KMS-11 (cell line): ENCODE measurements around the gene ZNF800.
A peak's percentile ranks its signal among the peaks of the same experiment; 100 is the strongest.
"Not testable (repeated sequence)": the region's sequence is repeated elsewhere in the genome, so short reads cannot be mapped to it uniquely, and the experiment has no call there.

Source experiments
- H2AFZ ChIP-seq: fragments of 200-600 bp; sonication (generic); 2 replicates; pipeline ENCODE4 v1.6.1; 2016; ENCODE audit warnings: antibody characterized with exemption, mixed run types, low read depth
- H3K27ac ChIP-seq: fragments of 200-600 bp; sonication (generic); 2 replicates; pipeline ENCODE4 v1.6.1; 2016; ENCODE audit warnings: mild to moderate bottlenecking, mixed run types
- H3K27me3 ChIP-seq: fragments of 200-600 bp; sonication (generic); 2 replicates; pipeline ENCODE4 v1.6.1; 2017; ENCODE audit warnings: mild to moderate bottlenecking, low read depth, mixed run types, moderate library complexity; ENCODE audit not compliant: insufficient read depth
- H3K36me3 ChIP-seq: fragments of 200-600 bp; sonication (generic); 2 replicates; pipeline ENCODE4 v1.6.1; 2017; ENCODE audit warnings: mild to moderate bottlenecking, mixed run types; ENCODE audit not compliant: insufficient read depth
- H3K4me1 ChIP-seq: fragments of 200-600 bp; sonication (generic); 2 replicates; pipeline ENCODE4 v1.6.1; 2016; ENCODE audit warnings: mild to moderate bottlenecking, low read depth, mixed run types; ENCODE audit not compliant: poor library complexity, severe bottlenecking
- H3K4me2 ChIP-seq: fragments of 200-600 bp; sonication (generic); 2 replicates; pipeline ENCODE4 v1.7.0; 2016; ENCODE audit warnings: mild to moderate bottlenecking, mixed run types
- H3K4me3 ChIP-seq: fragments of 200-600 bp; sonication (generic); IDR thresholded peaks from 2 replicates; pipeline ENCODE4 v1.6.1; 2017; ENCODE audit warnings: low read depth, low read length, mixed read lengths; ENCODE audit not compliant: insufficient read depth
- H3K79me2 ChIP-seq: fragments of 200-600 bp; sonication (generic); 2 replicates; pipeline ENCODE4 v1.6.1; 2016; ENCODE audit warnings: low read depth, mixed run types; ENCODE audit not compliant: insufficient read depth
- H3K9ac ChIP-seq: fragments of 200-600 bp; sonication (generic); 2 replicates; pipeline ENCODE4 v1.6.1; 2016; ENCODE audit warnings: mild to moderate bottlenecking, mixed run types
- H4K20me1 ChIP-seq: fragments of 200-600 bp; sonication (generic); 2 replicates; pipeline ENCODE4 v1.6.1; 2016; ENCODE audit warnings: mild to moderate bottlenecking, mixed run types; ENCODE audit not compliant: insufficient read depth
- TF ChIP-seq, protein P1 (sequence below): fragments of 200-600 bp; sonication (generic); conservative IDR thresholded peaks from 2 replicates; pipeline ENCODE4 v1.6.1; 2017; ENCODE audit warnings: low read depth, mild to moderate bottlenecking, antibody characterized with exemption, low read length, moderate library complexity, mixed read lengths

ZNF800 gene

GRCh38 chr7:127409629-127410028 lies 17.1 kb upstream of the ZNF800 start:
- peaks cover 18% of the 10 kb centered on the region for H3K4me1 ChIP-seq
- no peak overlapping the region for H3K9ac ChIP-seq
- no peak overlapping the region for H2AFZ ChIP-seq
- H3K36me3 ChIP-seq = no peaks in the 10 kb centered on the region
- H3K4me2 ChIP-seq = no peak overlapping the region
- TF ChIP-seq, protein P1, sequence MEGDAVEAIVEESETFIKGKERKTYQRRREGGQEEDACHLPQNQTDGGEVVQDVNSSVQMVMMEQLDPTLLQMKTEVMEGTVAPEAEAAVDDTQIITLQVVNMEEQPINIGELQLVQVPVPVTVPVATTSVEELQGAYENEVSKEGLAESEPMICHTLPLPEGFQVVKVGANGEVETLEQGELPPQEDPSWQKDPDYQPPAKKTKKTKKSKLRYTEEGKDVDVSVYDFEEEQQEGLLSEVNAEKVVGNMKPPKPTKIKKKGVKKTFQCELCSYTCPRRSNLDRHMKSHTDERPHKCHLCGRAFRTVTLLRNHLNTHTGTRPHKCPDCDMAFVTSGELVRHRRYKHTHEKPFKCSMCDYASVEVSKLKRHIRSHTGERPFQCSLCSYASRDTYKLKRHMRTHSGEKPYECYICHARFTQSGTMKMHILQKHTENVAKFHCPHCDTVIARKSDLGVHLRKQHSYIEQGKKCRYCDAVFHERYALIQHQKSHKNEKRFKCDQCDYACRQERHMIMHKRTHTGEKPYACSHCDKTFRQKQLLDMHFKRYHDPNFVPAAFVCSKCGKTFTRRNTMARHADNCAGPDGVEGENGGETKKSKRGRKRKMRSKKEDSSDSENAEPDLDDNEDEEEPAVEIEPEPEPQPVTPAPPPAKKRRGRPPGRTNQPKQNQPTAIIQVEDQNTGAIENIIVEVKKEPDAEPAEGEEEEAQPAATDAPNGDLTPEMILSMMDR = no peak
- H4K20me1 ChIP-seq = no peaks in the 10 kb centered on the region
- no peak overlapping the region for H3K27ac ChIP-seq
- H3K4me3 ChIP-seq = no peak overlapping the region
- H3K79me2 ChIP-seq = no peaks in the 10 kb centered on the region
- no peaks in the 10 kb centered on the region for H3K27me3 ChIP-seq

DNA sequence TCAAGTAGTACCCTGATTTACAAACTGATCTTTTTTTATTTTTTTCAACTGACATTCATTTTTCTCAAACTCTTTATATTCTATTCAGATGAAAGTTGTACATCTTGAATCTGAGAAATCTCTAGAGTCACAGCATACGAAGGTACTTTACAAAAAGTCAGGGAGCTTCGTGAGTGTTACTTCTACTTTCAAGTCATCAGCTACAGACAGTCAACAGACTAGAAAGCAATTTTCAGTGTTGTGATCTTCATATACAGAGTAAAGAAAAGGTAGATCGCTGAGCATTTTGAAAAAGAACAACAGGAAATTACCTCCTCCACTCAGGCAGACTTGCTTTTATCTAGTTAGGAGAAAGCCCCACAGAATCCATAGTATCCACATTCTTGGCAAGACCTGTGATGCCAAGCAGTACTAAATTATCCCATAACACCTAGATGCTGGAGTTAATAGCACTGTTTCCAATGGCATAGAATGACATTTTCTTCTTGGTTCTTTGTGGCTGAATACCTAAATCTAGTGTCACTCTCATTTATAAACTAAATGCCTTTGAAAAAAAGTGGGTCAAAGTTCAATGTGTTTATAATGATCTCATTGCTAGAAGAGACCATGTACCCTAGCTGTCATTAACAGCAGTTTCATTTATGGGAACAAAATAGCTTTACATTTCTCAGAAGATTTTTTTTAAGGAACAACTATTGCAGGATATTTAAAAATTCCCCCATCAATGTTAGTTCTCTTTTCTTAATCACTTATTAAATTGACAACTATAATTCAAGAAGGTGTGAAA lies 12.0 kb upstream of the ZNF800 start:
- H3K79me2 ChIP-seq = no peaks in the 10 kb centered on the region
- H2AFZ ChIP-seq = no peak overlapping the region
- no peaks in the 10 kb centered on the region for H3K4me1 ChIP-seq
- no peaks in the 10 kb centered on the region for H3K36me3 ChIP-seq
- TF ChIP-seq, protein P1 = no peak
- H4K20me1 ChIP-seq = no peaks in the 10 kb centered on the region
- no peak overlapping the region for H3K4me3 ChIP-seq
- no peak overlapping the region for H3K27ac ChIP-seq
- H3K4me2 ChIP-seq = no peak overlapping the region
- H3K9ac ChIP-seq = no peak overlapping the region
- no peaks in the 10 kb centered on the region for H3K27me3 ChIP-seq

DNA sequence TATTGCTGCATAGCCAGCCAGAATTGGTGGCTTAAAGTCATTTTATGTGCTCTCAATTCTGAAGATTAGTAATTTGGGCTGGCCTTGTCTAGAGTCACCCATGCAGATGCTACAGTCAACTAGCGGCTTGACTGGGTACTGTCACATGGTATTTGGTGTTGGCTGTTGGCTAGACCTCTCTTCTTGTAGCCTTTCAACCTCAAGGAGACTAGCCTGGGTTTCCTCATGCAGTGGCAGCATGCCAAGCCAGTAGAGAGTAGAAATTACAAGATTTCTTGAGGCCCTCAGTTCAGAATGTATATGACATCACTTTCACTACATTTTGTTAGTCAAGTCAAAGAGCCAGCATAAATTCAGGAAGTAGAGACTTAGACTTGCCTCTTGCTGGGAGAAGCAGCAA lies 3.7 kb upstream of the ZNF800 start:
- Histone ChIP-seq H3K4me2 (no peak overlapping the region; the same call in 1 of the 2 replicates), H4K20me1 (no peaks in the 10 kb centered on the region), H3K27me3 (no peaks in the 10 kb centered on the region), H2AFZ (no peak overlapping the region), H3K9ac (no peak overlapping the region), H3K27ac (no peak overlapping the region), H3K36me3 (no peaks in the 10 kb centered on the region), H3K79me2 (peaks cover 4% of the 10 kb centered on the region), H3K4me3 (no peak overlapping the region), H3K4me1 (peaks cover 17% of the 10 kb centered on the region)
- TF ChIP-seq, protein P1 = peak; percentile 32; the same call in 1 of the 2 replicates

- Histone ChIP-seq H3K79me2 (peaks cover 15% of the 10 kb centered on the region), H3K4me1 (peaks cover 28% of the 10 kb centered on the region)
- not testable (repeated sequence) for H3K4me2 ChIP-seq, H3K36me3 ChIP-seq, H4K20me1 ChIP-seq, H2AFZ ChIP-seq, H3K27ac ChIP-seq, H3K4me3 ChIP-seq, H3K9ac ChIP-seq, H3K27me3 ChIP-seq
Observed at GRCh38 chr7:127395104-127395503, 2.6 kb upstream of the ZNF800 start.
